GM18873 (cell line): ENCODE results near the gene ROR1.
"Not testable (repeated sequence)": the region's sequence is repeated elsewhere in the genome, so short reads cannot be mapped to it uniquely, and the experiment has no call there.

Source experiments
- ATAC-seq: cut with Tn5 transposase; IDR thresholded peaks from one replicate; pipeline ENCODE4 v1.9.1; 2021; ENCODE audit warnings: mild to moderate bottlenecking, moderate library complexity, moderate number of reproducible peaks; ENCODE audit not compliant: unreplicated experiment, low FRiP score

ROR1 gene

DNA sequence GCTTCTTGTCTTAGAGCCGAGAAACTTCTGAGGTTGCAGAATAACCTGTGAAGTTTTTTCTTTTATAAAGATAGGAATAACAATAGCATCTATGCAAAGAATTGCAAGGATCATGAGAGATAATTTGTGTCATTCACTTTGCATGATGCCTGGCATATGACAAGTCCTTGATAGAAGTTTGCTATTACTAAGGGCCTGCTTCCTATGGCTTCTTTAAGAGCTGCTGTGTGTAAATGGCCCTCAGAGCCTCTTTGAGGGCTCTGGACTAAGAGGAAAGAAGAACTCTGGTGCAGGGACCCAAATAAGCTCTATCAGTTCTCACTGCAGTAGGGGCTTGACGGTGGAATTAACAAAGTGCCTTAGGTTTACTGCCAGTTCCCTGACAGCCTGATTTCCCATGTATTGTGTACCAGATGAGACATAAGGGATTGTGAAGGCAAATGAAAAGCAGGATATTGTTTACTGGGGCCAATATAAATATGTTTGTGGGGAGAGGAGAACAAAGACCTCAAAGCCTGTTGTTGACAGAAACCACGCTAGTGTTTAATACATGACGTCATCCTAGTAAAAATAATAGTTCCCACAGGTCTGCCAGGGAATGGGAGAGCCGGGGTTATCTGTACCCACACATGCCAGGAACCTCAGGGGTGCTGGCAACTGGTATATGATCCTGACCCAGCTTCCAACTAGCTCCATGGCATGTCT, 298.4 kb downstream of the ROR1 start:
- no peak for ATAC-seq

GRCh38 chr1:64073705-64074104, 299.9 kb downstream of the ROR1 start:
- no peak for ATAC-seq

GRCh38 chr1:64074767-64075166, 300.9 kb downstream of the ROR1 start:
- ATAC-seq = no peak

DNA sequence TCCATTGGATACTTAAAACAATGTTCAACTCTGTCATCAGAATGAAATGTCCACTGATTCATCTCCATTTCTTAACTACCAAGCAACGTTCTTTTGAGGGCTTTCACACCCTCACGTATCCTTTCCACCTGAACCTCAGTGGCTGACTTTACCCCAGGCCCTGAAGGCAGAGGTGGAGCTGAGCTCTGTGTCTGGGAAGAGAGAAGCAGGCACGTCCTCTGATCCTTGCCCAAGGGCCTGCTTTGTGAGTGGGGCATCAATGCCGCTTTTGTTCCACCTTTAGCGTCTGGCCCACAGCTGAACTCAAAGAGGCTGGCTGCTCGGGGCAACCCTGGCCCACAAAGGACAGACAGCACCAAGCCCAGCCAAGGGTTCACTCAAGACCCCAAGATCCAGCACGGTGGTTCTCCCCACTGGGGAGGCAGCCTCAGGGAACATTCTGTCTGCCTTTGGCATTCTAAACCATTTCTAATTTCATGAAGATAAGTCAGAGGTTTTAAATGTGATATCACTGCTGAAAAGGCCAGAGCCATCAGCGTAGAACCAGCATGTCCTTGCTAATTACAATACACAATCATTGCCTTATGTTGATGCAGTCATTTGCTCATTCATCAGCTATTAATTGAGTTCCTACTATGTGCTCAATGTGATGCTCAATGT, 303.6 kb downstream of the ROR1 start:
- ATAC-seq = no peak

DNA sequence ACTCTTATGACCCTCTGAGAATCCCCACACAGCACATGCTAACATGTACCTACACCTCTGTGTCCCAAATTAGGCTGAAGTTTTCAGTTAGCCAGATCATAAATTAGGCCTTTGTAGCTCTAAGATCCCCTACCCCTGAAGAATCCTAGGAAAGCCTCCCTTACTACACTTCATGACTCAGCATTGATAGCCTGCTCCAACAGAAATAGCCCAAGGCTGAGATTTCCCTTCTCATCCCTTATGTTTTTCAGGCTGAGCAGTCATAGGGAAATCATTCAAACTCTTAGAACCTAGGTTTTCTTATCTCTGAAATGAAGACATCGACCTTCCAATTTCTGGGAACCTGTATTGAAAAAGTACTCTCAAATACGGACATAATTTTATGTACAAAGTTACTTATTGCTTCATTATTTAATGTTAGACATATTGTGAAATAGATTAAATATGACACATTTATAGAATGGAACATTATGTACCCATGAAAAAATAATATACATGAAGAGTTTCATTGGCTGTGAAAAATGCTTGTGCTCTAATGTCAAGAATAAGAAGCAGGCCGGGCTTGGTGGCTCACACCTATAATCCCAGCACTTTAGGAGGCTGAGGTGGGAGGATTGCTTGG, 307.2 kb downstream of the ROR1 start:
- ATAC-seq = no peak

DNA sequence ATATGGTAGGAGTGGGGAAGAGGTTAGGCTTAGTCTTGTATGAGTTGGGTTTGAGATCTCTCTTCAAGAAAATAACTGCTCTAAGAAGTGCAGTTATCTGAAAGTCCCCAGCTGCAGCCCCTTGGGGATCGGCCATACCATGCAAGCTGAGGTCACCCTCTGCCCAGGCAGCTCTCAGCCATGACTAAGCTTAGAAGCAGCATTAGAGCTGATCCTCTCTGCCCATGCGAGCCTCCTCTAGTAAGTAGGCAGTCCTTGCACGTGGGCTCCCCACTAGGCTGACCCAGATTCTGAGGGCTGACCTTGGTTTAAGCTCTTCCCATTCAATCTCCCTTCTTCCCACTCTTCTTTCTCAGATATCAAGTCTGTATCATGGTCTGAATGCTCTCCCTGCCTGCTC, 308.6 kb downstream of the ROR1 start:
- ATAC-seq = no peak

DNA sequence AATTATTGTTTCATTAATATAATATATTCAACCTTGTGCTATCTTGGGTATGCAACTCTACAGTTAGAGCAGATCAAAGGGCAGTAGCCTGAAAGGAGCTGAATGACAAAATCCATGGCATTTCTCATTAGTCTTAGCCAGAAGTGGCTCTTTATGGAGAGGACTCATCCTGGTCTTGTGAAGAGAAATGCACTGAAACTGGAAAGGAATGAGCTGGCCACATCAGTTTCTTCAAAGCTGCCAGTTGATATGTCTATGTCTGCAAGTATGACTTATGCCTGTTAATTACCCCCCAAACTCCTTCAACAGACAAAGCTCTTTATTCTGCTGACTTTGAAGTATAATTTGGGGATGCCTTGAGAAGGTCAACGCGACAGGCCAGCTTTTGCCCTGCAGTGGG, 310.6 kb downstream of the ROR1 start:
- no peak for ATAC-seq

DNA sequence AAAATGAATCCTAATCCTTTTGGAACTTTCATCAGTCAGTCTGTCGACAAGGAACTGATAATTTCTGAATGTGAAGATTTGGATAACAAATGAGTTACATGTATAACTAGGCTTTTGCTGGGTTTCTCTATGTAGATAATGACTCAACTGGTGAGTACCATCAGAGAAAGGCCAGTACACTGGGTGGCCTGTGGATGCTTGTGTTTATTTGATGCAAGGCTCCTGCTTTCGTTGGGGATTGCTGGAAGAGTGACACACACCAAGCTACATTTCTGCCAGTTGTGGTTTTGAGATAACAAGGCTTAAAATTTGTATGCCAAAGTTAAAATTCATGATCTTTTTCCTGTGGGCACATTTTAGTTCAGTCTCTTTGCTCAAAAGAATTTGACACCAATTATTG, 314.0 kb downstream of the ROR1 start:
- no peak for ATAC-seq

GRCh38 chr1:64090436-64090835, 316.6 kb downstream of the ROR1 start:
- ATAC-seq = no peak

- ATAC-seq = no peak
Measured at GRCh38 chr1:64092851-64093371, 319.1 kb downstream of the ROR1 start.

DNA sequence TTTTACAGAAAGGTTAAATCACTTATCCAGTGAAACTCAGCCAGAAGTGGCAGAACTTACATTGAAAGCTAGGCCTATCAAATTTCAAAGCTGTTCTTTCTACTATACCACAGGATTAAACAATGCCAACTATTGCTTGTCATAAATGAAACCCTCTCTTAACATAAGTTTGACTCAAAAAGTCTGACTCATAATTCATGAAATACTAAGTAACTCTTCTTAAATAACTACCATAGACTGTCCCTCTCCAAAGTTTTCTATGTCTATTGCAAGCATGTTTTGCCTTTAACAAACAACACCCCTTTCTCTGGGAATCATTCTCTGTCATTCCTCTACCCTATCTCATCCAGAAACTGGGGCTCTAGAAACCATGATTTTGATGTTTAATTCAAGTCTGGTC, 320.1 kb downstream of the ROR1 start:
- ATAC-seq = no peak

DNA sequence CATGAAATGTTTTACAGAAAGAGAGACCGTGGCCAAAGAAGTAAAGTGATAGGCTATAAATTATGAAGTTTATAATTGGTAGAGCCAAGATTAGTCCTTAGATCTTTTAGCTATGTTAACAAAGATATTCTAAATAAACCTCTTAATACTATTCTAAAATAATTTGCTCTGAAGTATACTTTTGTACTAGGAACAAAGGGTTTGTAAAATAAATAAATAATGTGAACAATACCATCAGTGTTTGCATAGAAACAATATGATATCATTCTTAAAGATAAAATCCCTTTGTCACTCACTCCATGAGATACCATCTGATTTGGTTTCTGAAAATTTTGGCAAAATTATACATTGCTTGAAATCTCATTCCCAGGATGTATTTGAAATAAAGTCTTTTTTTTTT, 322.0 kb downstream of the ROR1 start:
- no peak for ATAC-seq

GRCh38 chr1:64097859-64098258, 324.0 kb downstream of the ROR1 start:
- ATAC-seq = no peak

GRCh38 chr1:64098436-64098835, 324.6 kb downstream of the ROR1 start:
- ATAC-seq = no peak

- no peak for ATAC-seq
Measured at GRCh38 chr1:64098846-64099582, 325.2 kb downstream of the ROR1 start.

DNA sequence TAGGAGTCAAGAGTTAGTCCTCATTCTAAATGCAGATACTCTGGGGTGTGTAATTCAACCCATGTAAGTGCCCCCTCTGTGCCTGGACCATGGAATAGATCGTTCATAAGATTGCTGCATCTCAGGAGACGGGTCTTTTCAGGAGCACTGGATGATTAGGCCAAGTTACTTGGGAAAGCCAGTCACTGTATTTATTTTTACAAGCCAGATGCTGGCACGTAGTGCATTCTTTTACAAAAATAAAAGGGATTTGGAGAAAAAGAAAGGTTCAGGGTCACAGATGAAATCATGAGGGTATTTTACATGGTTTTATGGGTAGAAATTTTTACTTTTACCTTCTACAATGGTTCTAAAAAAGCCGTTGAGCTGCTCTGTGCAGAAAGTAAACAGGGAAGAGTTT, 327.0 kb downstream of the ROR1 start:
- ATAC-seq = no peak

GRCh38 chr1:64104585-64104984, 330.8 kb downstream of the ROR1 start:
- ATAC-seq = not testable (repeated sequence)

DNA sequence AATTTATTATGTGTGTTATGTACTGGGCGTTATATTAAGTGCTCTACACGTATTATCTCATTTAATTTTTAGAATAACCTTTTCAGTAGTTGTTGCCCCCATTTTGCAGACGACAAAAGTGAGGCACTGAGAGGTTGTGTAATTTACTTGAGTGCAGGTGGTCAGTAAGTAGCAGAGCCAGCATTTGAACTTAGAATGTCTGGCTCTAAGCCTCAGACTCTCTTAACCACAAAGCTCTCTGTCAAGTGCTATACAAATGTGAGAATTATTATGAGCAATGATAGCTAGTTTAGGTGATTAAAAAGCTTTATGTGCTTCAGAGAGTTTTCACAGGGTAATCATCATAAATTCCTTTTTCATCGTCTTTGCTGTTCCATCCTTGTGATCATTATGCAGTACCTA, 333.3 kb downstream of the ROR1 start:
- no peak for ATAC-seq

GRCh38 chr1:64107632-64108031, 333.8 kb downstream of the ROR1 start:
- no peak for ATAC-seq

- ATAC-seq = no peak
Measured at GRCh38 chr1:64110924-64111777, 337.3 kb downstream of the ROR1 start.
